ENCODE data around the gene ATP5PO.

Gene ATP5PO, protein sequence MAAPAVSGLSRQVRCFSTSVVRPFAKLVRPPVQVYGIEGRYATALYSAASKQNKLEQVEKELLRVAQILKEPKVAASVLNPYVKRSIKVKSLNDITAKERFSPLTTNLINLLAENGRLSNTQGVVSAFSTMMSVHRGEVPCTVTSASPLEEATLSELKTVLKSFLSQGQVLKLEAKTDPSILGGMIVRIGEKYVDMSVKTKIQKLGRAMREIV

GRCh38 chr21:33915368-33916199 is at the start of gene ATP5PO:
TSS of gene ATP5PO (minus strand) at chr21:33915804. CDS start at chr21:33915763, 41 bp downstream.
- in situ Hi-C loops (cut with HindIII; ENCODE audit: low sequenced_read_pairs): no loop called here

DNA sequence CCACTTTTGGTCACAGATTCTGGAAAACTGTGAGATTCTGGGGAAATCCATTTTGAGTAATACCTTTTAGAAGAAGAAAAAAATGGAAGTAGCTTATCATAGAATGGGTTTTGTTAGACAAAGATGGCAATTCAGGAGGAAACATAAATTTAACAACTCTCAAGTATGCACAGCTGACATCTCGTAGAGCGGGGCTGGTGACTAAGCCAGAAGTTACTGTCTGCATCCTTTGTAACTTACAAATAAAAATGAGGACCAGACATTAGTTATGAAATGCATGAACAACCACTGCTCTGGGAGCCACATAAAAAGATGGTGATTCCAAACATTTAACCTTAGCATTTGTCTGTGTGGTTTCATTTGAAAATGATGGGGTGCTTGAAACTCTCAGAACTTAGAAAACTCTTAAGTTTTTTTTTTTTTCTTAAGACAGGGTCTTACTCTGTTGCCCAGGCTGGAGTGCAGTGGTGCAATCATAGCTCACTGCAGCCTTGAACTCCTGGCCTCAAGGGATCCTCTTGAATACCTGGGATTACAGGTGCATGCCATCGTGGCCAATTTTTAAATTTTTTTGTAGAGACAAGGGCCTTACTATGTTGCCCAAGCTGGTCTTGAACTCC is 49.2 kb upstream of the ATP5PO start:
- in situ Hi-C loops (cut with HindIII; ENCODE audit: low sequenced_read_pairs): no loop called here

DNA sequence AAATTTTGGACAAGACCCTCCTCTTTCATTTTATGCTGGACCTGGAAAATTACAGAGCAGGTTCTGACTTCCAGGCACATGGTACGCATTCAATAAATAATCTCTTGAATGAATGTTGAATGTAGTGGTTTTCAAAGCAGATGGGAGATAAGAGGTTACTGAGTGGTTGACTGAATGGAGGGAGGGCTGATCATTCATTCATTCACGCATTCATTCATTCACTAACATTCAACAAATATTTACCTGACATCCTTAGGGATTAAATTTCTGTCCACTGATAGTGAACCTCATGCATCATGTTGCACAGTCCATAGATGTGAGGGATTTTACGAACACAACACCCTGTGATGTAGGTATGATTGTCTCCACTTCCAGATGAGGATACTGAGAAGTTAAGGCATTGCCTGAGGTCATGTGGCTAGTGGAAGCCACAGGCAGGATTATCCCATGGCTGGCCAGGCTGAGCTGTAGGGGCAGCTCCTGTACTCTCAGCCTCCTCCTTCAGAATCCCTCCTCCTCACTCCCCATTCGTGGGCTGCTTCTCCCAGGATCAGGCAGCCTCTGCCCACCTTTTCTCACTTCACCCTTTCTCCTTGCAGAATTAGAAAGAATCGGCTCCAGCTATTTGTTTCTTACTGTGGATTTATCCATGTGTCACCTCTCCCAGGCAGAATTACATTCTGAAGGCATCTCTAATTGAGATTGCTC is 48.4 kb upstream of the ATP5PO start:
- in situ Hi-C loops (cut with HindIII; ENCODE audit: low sequenced_read_pairs): no loop called here

DNA sequence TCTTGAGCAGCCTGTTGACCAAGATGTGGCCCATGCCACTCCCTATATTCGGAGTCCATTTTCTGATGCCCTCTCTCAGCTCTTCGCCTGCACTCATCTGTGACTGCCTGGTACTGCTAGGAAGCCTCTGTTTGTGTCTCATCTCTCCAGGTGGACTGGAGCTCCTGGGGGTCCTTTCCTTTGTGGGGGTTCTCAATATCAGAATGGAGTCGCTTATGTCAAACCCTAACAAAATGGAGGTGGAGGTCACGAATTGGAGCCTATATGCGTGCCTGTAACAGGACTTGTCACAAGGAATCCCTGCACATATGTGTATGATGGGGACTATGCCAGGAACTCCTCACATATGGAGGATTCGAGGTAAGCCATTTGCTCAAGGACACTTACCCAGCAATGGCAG is 46.7 kb upstream of the ATP5PO start:
- in situ Hi-C loops (cut with HindIII; ENCODE audit: low sequenced_read_pairs): no loop called here

GRCh38 chr21:33961061-33961460 is 45.5 kb upstream of the ATP5PO start:
- in situ Hi-C loops (cut with HindIII; ENCODE audit: low sequenced_read_pairs): no loop called here

DNA sequence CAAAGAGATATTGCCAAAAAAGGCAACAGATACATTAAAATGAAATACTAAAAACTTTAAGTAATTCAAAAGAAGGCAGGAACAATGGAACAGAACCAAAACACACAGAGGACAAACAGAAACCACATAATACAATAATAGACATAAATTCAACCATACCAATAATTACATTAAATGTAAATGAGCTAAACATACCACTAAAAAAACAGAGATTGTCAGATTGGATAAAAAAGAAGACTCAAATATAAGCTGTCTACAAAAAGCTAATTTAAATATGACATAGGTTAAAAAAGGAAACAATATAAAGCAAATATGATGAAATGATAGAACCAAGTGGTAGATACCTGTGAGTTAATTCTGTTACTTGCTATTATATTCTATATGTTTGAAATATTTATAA is 44.1 kb upstream of the ATP5PO start:
- in situ Hi-C loops (cut with HindIII; ENCODE audit: low sequenced_read_pairs): no loop called here

DNA sequence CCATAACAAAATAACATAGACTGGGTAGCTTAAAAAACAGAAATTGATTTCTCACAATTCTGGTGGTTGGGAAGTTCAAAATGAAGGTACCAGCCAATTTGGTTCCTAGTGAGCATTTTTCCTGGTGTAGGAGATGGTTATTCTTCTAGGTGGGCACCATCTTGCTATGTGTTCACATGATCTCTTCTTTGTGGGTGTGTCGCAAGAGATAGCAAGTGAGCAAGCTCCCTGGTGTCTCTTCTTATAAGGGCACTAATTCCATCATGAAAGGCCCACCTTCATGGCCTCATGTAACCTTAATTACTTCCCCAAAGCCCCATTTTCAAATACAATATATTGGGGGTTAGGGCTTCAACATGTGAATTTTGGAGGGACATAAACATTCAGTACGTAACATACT is 38.8 kb upstream of the ATP5PO start:
- in situ Hi-C loops (cut with HindIII; ENCODE audit: low sequenced_read_pairs): no loop called here

GRCh38 chr21:33951276-33952178 is 35.9 kb upstream of the ATP5PO start:
- in situ Hi-C loops (cut with HindIII; ENCODE audit: low sequenced_read_pairs): no loop called here

- in situ Hi-C loops (cut with HindIII; ENCODE audit: low sequenced_read_pairs): no loop called here
These were observed 35.0 kb upstream of the ATP5PO start for GRCh38 chr21:33950431-33951079.

GRCh38 chr21:33949516-33950430 is 34.2 kb upstream of the ATP5PO start:
- in situ Hi-C loops (cut with HindIII; ENCODE audit: low sequenced_read_pairs): no loop called here

DNA sequence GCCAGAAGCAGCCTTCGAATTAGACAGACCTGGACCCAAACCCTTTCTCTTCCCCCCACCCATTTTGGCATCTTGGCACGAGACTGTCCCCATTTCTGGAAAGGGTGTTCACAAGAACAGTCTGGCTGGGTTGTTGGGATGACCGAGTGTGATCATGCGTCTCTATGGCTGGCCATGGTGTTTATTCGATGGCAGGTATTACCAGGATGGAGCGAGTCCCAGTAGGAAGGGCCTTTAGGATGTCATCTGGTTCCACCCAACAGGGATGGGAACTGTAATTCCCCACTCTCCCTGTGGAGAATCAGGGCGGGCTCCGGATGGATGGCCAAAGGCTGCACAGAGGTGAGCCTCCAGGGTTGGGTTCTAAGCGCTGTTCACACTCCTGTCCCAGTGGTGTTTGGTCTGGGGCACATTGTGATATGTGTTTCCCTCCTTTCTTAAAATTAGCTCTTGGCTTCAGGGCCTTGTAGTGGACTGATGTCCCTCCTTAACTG is 33.4 kb upstream of the ATP5PO start:
- in situ Hi-C loops (cut with HindIII; ENCODE audit: low sequenced_read_pairs): no loop called here

GRCh38 chr21:33948096-33948950 is 32.7 kb upstream of the ATP5PO start:
- in situ Hi-C loops (cut with HindIII; ENCODE audit: low sequenced_read_pairs): no loop called here

GRCh38 chr21:33947451-33948095 is 32.0 kb upstream of the ATP5PO start:
- in situ Hi-C loops (cut with HindIII; ENCODE audit: low sequenced_read_pairs): no loop called here

- in situ Hi-C loops (cut with HindIII; ENCODE audit: low sequenced_read_pairs): no loop called here
These were observed 30.2 kb upstream of the ATP5PO start for GRCh38 chr21:33945652-33946270.

DNA sequence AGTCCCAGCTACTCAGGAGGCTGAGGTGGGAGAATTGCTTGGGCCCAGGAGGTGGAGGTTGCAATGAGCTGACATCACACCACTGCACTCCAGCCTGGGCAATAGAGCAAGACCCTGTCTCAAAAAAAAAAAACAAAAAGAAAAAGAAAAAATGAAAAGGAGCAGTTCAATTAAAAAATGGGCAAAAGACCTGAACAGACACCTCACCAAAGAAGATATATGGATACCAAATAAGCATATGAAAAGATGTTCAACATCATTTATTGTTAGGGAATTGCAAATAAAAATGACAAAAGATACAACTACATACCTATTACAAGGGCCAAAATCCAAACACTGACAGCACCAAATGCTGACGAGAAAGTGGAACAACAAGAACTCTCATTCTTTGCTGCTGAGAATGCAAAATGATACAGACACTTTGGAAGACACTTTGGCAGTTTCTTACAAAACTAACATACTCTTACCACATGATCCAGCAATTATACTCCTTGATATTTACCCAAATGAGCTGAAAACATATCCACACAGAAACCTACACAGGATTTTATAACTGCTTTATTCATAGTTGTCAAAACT is 28.7 kb upstream of the ATP5PO start:
- in situ Hi-C loops (cut with HindIII; ENCODE audit: low sequenced_read_pairs): no loop called here

GRCh38 chr21:33943293-33943692 is 27.7 kb upstream of the ATP5PO start:
- in situ Hi-C loops (cut with HindIII; ENCODE audit: low sequenced_read_pairs): no loop called here
